OCI-LY7 (cell line): ENCODE measurements around the gene C1orf116. TPM values are rescaled to one million over a fixed set of nuclear protein-coding genes. Genes with fewer than 3 reads are reported as not detected.

ENCODE experiments used
- BruUV-seq: library from RNA; stranded (reverse); fragments of 400-500 nt; replicated peaks from 2 replicates; lab custom pipeline; 2021; lab: Mats Ljungman, UMichigan
- CTCF ChIA-PET: fragments of 300-600 bp; sonication (Branson Sonifier 250); formaldehyde crosslinking; loops from one replicate; lab custom pipeline; 2022; ENCODE audit warnings: antibody characterized with exemption; ENCODE audit not compliant: unreplicated experiment; lab: Charles Lee
- POLR2A ChIA-PET: fragments of 300-600 bp; sonication (Branson Sonifier 250); formaldehyde crosslinking; loops from one replicate; lab custom pipeline; 2022; ENCODE audit warnings: antibody characterized with exemption; lab: Charles Lee
- DNase-seq: peaks from one replicate; pipeline ENCODE4 v3.0.0-alpha.2; 2015; ENCODE audit warnings: low spot score
- H2AFZ ChIP-seq: fragments of 200-600 bp; sonication (generic), shearing (Covaris generic); 2 replicates; pipeline ENCODE4 v1.6.1; 2014; ENCODE audit warnings: mild to moderate bottlenecking, antibody characterized with exemption, low read length, moderate library complexity
- H3K27ac ChIP-seq: fragments of 200-600 bp; sonication (generic); 2 replicates; pipeline ENCODE4 v1.5.1; 2014; ENCODE audit warnings: mixed run types, low read depth, mild to moderate bottlenecking, moderate library complexity, low read length, inconsistent platforms; ENCODE audit not compliant: poor library complexity, severe bottlenecking
- H3K36me3 ChIP-seq: fragments of 200-600 bp; sonication (generic); 2 replicates; pipeline ENCODE4 v1.6.1; 2014; ENCODE audit warnings: mild to moderate bottlenecking, antibody characterized with exemption, low read length, moderate library complexity, mixed read lengths; ENCODE audit not compliant: insufficient read depth
- H3K4me1 ChIP-seq: fragments of 200-600 bp; sonication (generic); 2 replicates; pipeline ENCODE4 v1.5.1; 2014; ENCODE audit warnings: mild to moderate bottlenecking, low read length; ENCODE audit not compliant: insufficient read depth, poor library complexity, severe bottlenecking
- H3K4me2 ChIP-seq: fragments of 200-600 bp; sonication (generic); 2 replicates; pipeline ENCODE4 v1.6.1; 2014; ENCODE audit warnings: mild to moderate bottlenecking, low read length
- H3K4me3 ChIP-seq: fragments of 200-600 bp; sonication (generic); 2 replicates; pipeline ENCODE4 v1.5.1; 2014; ENCODE audit warnings: mild to moderate bottlenecking, low read depth, low read length; ENCODE audit not compliant: poor library complexity, severe bottlenecking
- H3K79me2 ChIP-seq: fragments of 200-600 bp; sonication (generic); 2 replicates; pipeline ENCODE4 v1.6.1; 2016; ENCODE audit warnings: low read depth, mild to moderate bottlenecking, low read length, moderate library complexity, mixed read lengths; ENCODE audit not compliant: insufficient read depth
- H3K9me2 ChIP-seq: fragments of 200-600 bp; sonication (generic); 2 replicates; pipeline ENCODE4 v1.6.1; 2016; ENCODE audit warnings: mild to moderate bottlenecking, low read length, mixed read lengths; ENCODE audit not compliant: insufficient read depth
- H3K9me3 ChIP-seq: fragments of 200-600 bp; sonication (generic); 2 replicates; pipeline ENCODE4 v1.6.1; 2014; ENCODE audit warnings: mild to moderate bottlenecking, mixed run types, low read length, mixed read lengths
- H4K20me1 ChIP-seq: fragments of 200-600 bp; sonication (generic); 2 replicates; pipeline ENCODE4 v1.6.1; 2014; ENCODE audit warnings: mild to moderate bottlenecking, antibody characterized with exemption, low read length, moderate library complexity, mixed read lengths; ENCODE audit not compliant: insufficient read depth
- EZH2phosphoT487 ChIP-seq: fragments of 200-600 bp; sonication (generic); IDR thresholded peaks from 2 replicates; pipeline ENCODE4 v1.6.1; 2018; ENCODE audit warnings: low read depth, borderline replicate concordance, mild to moderate bottlenecking, mixed run types, antibody characterized with exemption, low read length, moderate library complexity, mixed read lengths
- intact Hi-C: fragments of 100-400 bp; cut with micrococcal nuclease; formaldehyde crosslinking; loops from one replicate; pipeline ENCODE4 v1.10.0; 2022; ENCODE audit not compliant: unreplicated experiment
- total RNA-seq, 2 experiments: library from RNA; depleted of rRNA in 1 of 2; stranded (reverse); fragments of >200 nt in 1 of 2; shearing (Covaris generic) in 1 of 2; gene quantifications; 2 replicates each; pipeline ENCODE4 v1.2.3, GENCODE V29; 2014 to 2022
- TF ChIP-seq, protein P1 (sequence below): fragments of 200-600 bp; sonication (generic); conservative IDR thresholded peaks from 2 replicates; pipeline ENCODE4 v1.5.1; 2014; ENCODE audit warnings: mild to moderate bottlenecking, antibody characterized with exemption, low read length, moderate library complexity, mixed read lengths

The C1orf116 gene
- total RNA-seq, 2 experiments from 2014 or later = not detected

DNA sequence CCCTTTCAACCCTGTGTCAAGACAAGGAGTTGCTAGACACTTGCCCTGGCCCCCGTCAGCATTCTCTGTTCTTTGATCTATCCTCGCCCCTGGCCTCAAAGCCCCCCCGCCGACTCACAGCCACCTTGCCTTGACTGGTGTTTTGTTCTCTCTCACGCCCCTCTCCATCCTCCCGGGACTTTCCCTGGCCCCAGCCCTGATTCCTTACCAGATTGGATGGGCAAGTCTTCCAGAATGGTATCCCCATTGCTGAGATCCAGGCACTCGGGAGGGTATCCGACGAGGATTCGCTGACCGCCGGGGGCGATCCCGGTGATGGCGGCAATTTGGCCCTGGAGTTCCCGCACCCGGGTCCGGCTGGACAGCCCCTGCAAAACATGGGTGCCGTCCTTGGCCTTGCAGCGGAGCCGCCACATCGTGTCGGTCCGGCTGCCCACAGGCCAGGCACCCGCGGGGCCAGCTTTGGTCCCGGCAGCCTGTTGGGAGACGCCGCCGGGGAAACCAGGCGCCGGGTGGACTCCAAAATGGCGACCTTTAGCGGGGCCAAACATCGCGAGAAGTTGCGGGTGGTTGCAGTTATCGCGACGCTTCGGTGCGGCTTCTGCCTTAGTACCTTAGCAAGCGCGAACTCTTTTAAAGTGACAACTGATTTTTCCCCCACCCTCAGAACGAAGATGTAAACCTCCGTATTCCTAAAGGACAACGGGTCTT lies 18.1 kb upstream of the C1orf116 start:
- peaks cover 57% of the 10 kb centered on the region for H3K79me2 ChIP-seq
- H3K27ac ChIP-seq = peak overlapping the region; percentile 70

DNA sequence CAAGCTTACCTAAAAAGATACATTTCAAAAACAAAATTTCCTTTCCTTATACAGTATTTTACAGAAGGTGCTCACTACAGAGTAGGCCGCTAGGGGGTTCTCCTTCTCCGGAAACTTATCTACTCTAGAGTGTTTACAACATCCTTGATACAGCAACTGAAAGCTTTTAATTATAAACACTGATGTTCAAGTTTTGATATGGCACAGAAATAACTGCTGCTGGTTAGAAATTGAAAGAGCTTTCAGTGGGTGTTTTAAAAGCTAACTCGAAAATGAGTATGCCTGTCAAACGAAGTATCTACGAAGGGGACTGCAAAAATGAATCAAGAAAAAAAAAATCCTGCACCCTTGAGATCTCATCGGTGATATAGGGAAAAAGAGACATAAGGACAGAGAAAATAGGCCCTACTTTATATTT lies 17.4 kb upstream of the C1orf116 start:
- Histone ChIP-seq H4K20me1 (peaks cover 34% of the 10 kb centered on the region), H3K27ac (peak overlapping the region; percentile 70), H2AFZ (peak overlapping the region; percentile 96; the same call in 1 of the 2 replicates), H3K4me1 (peaks cover 59% of the 10 kb centered on the region), H3K9me3 (no peaks in the 10 kb centered on the region), H3K4me3 (peak overlapping the region; percentile 95), H3K9me2 (no peaks in the 10 kb centered on the region), H3K36me3 (peaks cover 47% of the 10 kb centered on the region), H3K4me2 (peak overlapping the region; percentile 94), H3K79me2 (peaks cover 64% of the 10 kb centered on the region)
- TF ChIP-seq EZH2phosphoT487 = no peak
- TF ChIP-seq, protein P1, sequence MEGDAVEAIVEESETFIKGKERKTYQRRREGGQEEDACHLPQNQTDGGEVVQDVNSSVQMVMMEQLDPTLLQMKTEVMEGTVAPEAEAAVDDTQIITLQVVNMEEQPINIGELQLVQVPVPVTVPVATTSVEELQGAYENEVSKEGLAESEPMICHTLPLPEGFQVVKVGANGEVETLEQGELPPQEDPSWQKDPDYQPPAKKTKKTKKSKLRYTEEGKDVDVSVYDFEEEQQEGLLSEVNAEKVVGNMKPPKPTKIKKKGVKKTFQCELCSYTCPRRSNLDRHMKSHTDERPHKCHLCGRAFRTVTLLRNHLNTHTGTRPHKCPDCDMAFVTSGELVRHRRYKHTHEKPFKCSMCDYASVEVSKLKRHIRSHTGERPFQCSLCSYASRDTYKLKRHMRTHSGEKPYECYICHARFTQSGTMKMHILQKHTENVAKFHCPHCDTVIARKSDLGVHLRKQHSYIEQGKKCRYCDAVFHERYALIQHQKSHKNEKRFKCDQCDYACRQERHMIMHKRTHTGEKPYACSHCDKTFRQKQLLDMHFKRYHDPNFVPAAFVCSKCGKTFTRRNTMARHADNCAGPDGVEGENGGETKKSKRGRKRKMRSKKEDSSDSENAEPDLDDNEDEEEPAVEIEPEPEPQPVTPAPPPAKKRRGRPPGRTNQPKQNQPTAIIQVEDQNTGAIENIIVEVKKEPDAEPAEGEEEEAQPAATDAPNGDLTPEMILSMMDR = peak; percentile 98
- ChIA-PET CTCF (interaction anchor here (0.6 to 1.2 kb wide), 3 partner anchors 17 to 352 kb away, joined by 3 to 7 read pairs (median 3); partner anchors contain the start of gene C1orf116), POLR2A (interaction anchor here (0.6 to 0.8 kb wide), 2 partner anchors 382 to 405 kb away, joined by 3 read pairs; no protein-coding TSS in a partner anchor)
- DNase-seq = peak; percentile 71
- intact Hi-C loops = loop anchor here (1.0 to 5.0 kb wide), 3 partner anchors 27 to 272 kb away; partner anchors contain the start of gene CD55
- no TSS peak for BruUV-seq

More for the DNA sequence above, 18.1 kb upstream of the C1orf116 start:
- H4K20me1 ChIP-seq = peaks cover 31% of the 10 kb centered on the region
- peak overlapping the region; percentile 95 for H3K4me3 ChIP-seq
- no peaks in the 10 kb centered on the region for H3K9me2 ChIP-seq
- no TSS peak for BruUV-seq
- peaks cover 40% of the 10 kb centered on the region for H3K36me3 ChIP-seq
- TF ChIP-seq, protein P1 = no peak
- TF ChIP-seq EZH2phosphoT487 = no peak
- H3K9me3 ChIP-seq = no peaks in the 10 kb centered on the region
- peaks cover 65% of the 10 kb centered on the region for H3K4me1 ChIP-seq
- POLR2A ChIA-PET = interaction anchor here (0.8 kb wide), 1 partner anchor 381 kb away, joined by 3 read pairs; no protein-coding TSS in a partner anchor
- peak overlapping the region; percentile 94 for H3K4me2 ChIP-seq
- intact Hi-C loops = loop anchor here (1.0 to 5.0 kb wide), 3 partner anchors 27 to 272 kb away; partner anchors contain the start of gene CD55
- DNase-seq = peak; percentile 95
- peak overlapping the region; percentile 96 for H2AFZ ChIP-seq
- CTCF ChIA-PET = interaction anchor here (0.6 to 1.2 kb wide), 2 partner anchors 18 to 352 kb away, joined by 3 to 7 read pairs; partner anchors contain the start of gene C1orf116
